BLaER1 (cell line): ENCODE measurements around the gene CAVIN1.
"Not testable (repeated sequence)": the region's sequence is repeated elsewhere in the genome, so short reads cannot be mapped to it uniquely, and the experiment has no call there.

Experiments used
- H3K27ac ChIP-seq: shearing (Covaris generic); formaldehyde crosslinking; 2 replicates; pipeline ENCODE4 v1.8.1; 2022
- H3K27me3 ChIP-seq: shearing (Covaris generic); formaldehyde crosslinking; 2 replicates; pipeline ENCODE4 v1.8.1; 2022
- H3K36me3 ChIP-seq: shearing (Covaris generic); formaldehyde crosslinking; 2 replicates; pipeline ENCODE4 v1.8.1; 2022
- H3K4me1 ChIP-seq: shearing (Covaris generic); formaldehyde crosslinking; 2 replicates; pipeline ENCODE4 v1.8.1; 2022
- H3K4me2 ChIP-seq: shearing (Covaris generic); formaldehyde crosslinking; 2 replicates; pipeline ENCODE4 v1.8.1; 2022
- H3K4me3 ChIP-seq: shearing (Covaris generic); formaldehyde crosslinking; 2 replicates; pipeline ENCODE4 v1.8.1; 2022
- H3K9ac ChIP-seq: shearing (Covaris generic); formaldehyde crosslinking; 2 replicates; pipeline ENCODE4 v1.8.1; 2022
- H3K9me3 ChIP-seq: shearing (Covaris generic); formaldehyde crosslinking; 2 replicates; pipeline ENCODE4 v1.8.1; 2022
- H4K20me1 ChIP-seq: shearing (Covaris generic); formaldehyde crosslinking; 2 replicates; pipeline ENCODE4 v1.8.1; 2022
- Cebpa-rat ChIP-seq: shearing (Covaris generic); IDR thresholded peaks from 2 replicates; pipeline ENCODE4 v1.8.1; 2022

CAVIN1 gene

DNA sequence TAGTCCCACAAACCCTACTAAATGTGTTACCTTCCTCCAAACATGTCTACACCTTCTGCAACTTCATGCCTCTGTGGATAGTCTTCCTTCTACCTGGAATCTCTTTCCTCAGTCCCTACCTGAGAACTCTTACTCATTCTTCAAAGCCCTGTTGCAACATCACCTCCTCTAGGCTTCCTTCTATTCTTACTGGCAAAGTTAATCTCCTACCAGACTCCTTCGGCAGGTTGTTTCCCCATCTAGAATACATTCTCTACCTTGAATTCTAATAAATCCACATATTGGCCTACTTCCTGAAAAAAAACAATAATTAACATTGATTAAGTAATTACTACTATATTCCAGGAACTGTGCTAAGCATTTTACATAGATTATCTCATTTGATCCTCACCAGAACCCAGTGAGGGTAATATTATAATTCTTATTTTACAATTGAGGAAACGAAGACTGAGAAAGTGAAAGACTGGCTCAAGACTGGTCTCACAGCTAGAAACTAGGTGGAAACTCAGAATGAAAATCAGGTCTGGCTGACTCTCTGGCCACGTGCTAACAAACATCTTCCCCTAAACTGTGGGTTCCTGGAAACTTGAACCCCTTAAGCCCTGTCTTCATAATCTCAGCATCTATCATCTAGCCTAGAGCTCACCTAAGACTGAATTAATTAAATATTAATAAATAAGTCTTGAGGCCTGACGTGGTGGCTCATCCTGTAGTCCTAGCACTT lies 30.2 kb downstream of the CAVIN1 start:
- Histone ChIP-seq H3K9me3 (no peaks in the 10 kb centered on the region), H3K4me1 (peaks cover 8% of the 10 kb centered on the region)
- no peak for TF ChIP-seq Cebpa-rat

GRCh38 chr17:42391439-42391838 lies 31.6 kb downstream of the CAVIN1 start:
- H4K20me1 ChIP-seq = peaks cover 15% of the 10 kb centered on the region
- H3K27ac ChIP-seq = not testable (repeated sequence)
- H3K4me1 ChIP-seq = peaks cover 18% of the 10 kb centered on the region

More for the DNA sequence above, 30.2 kb downstream of the CAVIN1 start:
- H4K20me1 ChIP-seq = peaks cover 1% of the 10 kb centered on the region
- no peak overlapping the region for H3K9ac ChIP-seq
- H3K27ac ChIP-seq = no peak overlapping the region
- no peak overlapping the region for H3K4me2 ChIP-seq
- no peak overlapping the region for H3K4me3 ChIP-seq
- no peaks in the 10 kb centered on the region for H3K36me3 ChIP-seq
- H3K27me3 ChIP-seq = no peaks in the 10 kb centered on the region; the same call in 1 of the 2 replicates

GRCh38 chr17:42389899-42390298 lies 33.2 kb downstream of the CAVIN1 start:
- peaks cover 31% of the 10 kb centered on the region for H4K20me1 ChIP-seq
- H3K27ac ChIP-seq = no peak overlapping the region
- H3K9me3 ChIP-seq = no peaks in the 10 kb centered on the region
- no peak for TF ChIP-seq Cebpa-rat
- no peaks in the 10 kb centered on the region for H3K36me3 ChIP-seq
- H3K4me2 ChIP-seq = no peak overlapping the region
- H3K4me1 ChIP-seq = peaks cover 23% of the 10 kb centered on the region
- no peak overlapping the region for H3K9ac ChIP-seq
- no peak overlapping the region for H3K4me3 ChIP-seq
- H3K27me3 ChIP-seq = peaks cover 15% of the 10 kb centered on the region; the same call in 1 of the 2 replicates

More at GRCh38 chr17:42391439-42391838, 31.6 kb downstream of the CAVIN1 start:
- H3K9ac ChIP-seq, H3K4me3 ChIP-seq, H3K9me3 ChIP-seq, H3K4me2 ChIP-seq, H3K36me3 ChIP-seq: not testable (repeated sequence)
- peaks cover 14% of the 10 kb centered on the region; the same call in 1 of the 2 replicates for H3K27me3 ChIP-seq

DNA sequence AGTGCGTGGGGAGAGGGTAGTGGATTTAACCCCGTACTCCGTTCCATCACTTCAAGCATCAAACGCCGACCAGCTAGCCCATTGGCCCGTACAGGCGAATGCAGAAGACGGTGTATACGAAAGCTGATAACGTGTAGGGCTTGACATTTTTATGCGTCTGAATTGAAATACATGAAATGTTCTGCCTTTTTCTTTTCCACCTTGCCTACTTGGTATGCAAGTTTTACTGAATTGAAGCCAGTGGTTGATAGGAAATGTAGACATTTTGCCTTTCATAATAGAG lies 34.0 kb downstream of the CAVIN1 start:
- peak overlapping the region; percentile 53; the same call in 1 of the 2 replicates for H3K9ac ChIP-seq
- TF ChIP-seq Cebpa-rat = no peak
- H3K27ac ChIP-seq = peak overlapping the region; percentile 54
- peak overlapping the region; percentile 83 for H3K4me2 ChIP-seq
- peak overlapping the region; percentile 84 for H3K4me3 ChIP-seq
- H4K20me1 ChIP-seq = peaks cover 37% of the 10 kb centered on the region
- H3K27me3 ChIP-seq = peaks cover 15% of the 10 kb centered on the region; the same call in 1 of the 2 replicates
- no peaks in the 10 kb centered on the region for H3K36me3 ChIP-seq
- no peaks in the 10 kb centered on the region for H3K9me3 ChIP-seq
- peaks cover 23% of the 10 kb centered on the region for H3K4me1 ChIP-seq

- H3K27me3 ChIP-seq = peaks cover 15% of the 10 kb centered on the region; the same call in 1 of the 2 replicates
- H3K4me1 ChIP-seq = peaks cover 23% of the 10 kb centered on the region
- peak within 1 kb of the TSS; percentile 84 for H3K4me3 ChIP-seq
- H4K20me1 ChIP-seq = peaks cover 41% of the 10 kb centered on the region
- peak within 1 kb of the TSS; percentile 78 for H3K9ac ChIP-seq
- peak within 1 kb of the TSS; percentile 70 for H3K27ac ChIP-seq
- H3K36me3 ChIP-seq = no peaks in the 10 kb centered on the region
- H3K9me3 ChIP-seq = no peaks in the 10 kb centered on the region
- peak within 1 kb of the TSS; percentile 94 for H3K4me2 ChIP-seq
- TF ChIP-seq Cebpa-rat = no peak
These were observed 34.5 kb downstream of the CAVIN1 start, which contains the start of gene STAT3 for GRCh38 chr17:42388381-42389134. STAT3 (minus strand) TSS chr17:42388442; CDS start chr17:42348516, 39,926 bp downstream.

GRCh38 chr17:42387661-42388380 lies 35.2 kb downstream of the CAVIN1 start:
- Histone ChIP-seq H3K4me1 (peaks cover 23% of the 10 kb centered on the region), H3K4me2 (peak overlapping the region; percentile 94), H4K20me1 (peaks cover 48% of the 10 kb centered on the region), H3K36me3 (no peaks in the 10 kb centered on the region), H3K27ac (peak overlapping the region; percentile 70), H3K9ac (peak overlapping the region; percentile 78), H3K9me3 (no peaks in the 10 kb centered on the region), H3K27me3 (peaks cover 15% of the 10 kb centered on the region; the same call in 1 of the 2 replicates), H3K4me3 (peak overlapping the region; percentile 84)
- TF ChIP-seq Cebpa-rat = no peak

- no peaks in the 10 kb centered on the region for H3K36me3 ChIP-seq
- peak overlapping the region; percentile 94 for H3K4me2 ChIP-seq
- peaks cover 56% of the 10 kb centered on the region for H4K20me1 ChIP-seq
- TF ChIP-seq Cebpa-rat = no peak
- H3K27ac ChIP-seq = no peak overlapping the region
- H3K4me3 ChIP-seq = peak overlapping the region; percentile 84
- H3K4me1 ChIP-seq = peaks cover 30% of the 10 kb centered on the region
- H3K9ac ChIP-seq = peak overlapping the region; percentile 78
- peaks cover 15% of the 10 kb centered on the region; the same call in 1 of the 2 replicates for H3K27me3 ChIP-seq
- no peaks in the 10 kb centered on the region for H3K9me3 ChIP-seq
These were observed 36.0 kb downstream of the CAVIN1 start for GRCh38 chr17:42386777-42387657.

DNA sequence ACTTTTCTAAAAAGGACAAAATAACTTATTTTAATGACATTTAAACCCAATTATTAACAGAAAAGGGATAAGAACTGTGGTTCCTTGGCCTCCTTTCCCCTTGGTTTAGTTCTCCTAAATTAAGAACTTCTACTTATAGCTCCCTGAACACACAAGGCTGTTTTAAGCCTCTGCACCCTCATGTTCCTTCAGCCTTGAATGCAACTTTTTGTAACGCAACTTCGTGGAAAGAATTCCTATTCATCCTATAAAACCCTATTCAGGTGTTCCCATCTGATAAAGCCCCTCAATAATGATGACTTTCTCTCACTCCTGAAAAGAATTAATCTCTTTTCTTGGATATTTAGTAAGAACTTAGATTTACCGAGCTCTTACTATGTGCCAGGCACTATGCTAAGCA lies 41.2 kb downstream of the CAVIN1 start:
- 0 out of 2 replicates have a peak overlapping the region, but pooled peaks have one; percentile 0 for H3K27ac ChIP-seq
- H3K27me3 ChIP-seq = peaks cover 5% of the 10 kb centered on the region; the same call in 1 of the 2 replicates
- H3K9ac ChIP-seq = no peak overlapping the region
- TF ChIP-seq Cebpa-rat = no peak
- H3K36me3 ChIP-seq = no peaks in the 10 kb centered on the region
- peak overlapping the region; percentile 50 for H3K4me2 ChIP-seq
- peaks cover 47% of the 10 kb centered on the region for H4K20me1 ChIP-seq
- H3K9me3 ChIP-seq = no peaks in the 10 kb centered on the region
- H3K4me3 ChIP-seq = no peak overlapping the region
- peaks cover 53% of the 10 kb centered on the region for H3K4me1 ChIP-seq

DNA sequence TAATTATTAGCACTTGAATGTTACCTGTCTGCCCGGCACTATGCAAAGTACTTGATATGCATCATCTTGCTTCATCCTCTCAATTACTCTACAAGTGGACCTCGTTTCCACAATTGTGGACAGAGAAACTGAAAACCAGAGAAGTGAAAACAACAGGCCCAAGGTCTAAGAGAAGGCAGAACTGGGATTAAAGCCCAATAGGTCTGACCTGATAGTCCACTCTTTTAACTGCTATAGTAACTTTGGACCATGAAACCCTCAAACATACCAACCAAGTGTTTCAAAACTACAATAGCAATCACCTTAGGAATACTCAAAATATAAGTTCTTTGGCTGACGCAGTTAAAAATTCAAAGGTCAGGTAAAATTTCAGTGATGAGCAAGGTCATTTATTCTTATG lies 42.1 kb downstream of the CAVIN1 start:
- H3K36me3 ChIP-seq = no peaks in the 10 kb centered on the region
- no peak overlapping the region for H3K9ac ChIP-seq
- no peaks in the 10 kb centered on the region for H3K27me3 ChIP-seq
- no peak for TF ChIP-seq Cebpa-rat
- H3K4me1 ChIP-seq = peaks cover 44% of the 10 kb centered on the region
- no peak overlapping the region for H3K27ac ChIP-seq
- no peaks in the 10 kb centered on the region for H3K9me3 ChIP-seq
- H4K20me1 ChIP-seq = peaks cover 38% of the 10 kb centered on the region
- 0 out of 2 replicates have a peak overlapping the region, but pooled peaks have one; percentile 50 for H3K4me2 ChIP-seq
- H3K4me3 ChIP-seq = no peak overlapping the region
